22Rv1 (cell line): ENCODE results near the gene SLC6A1.
A peak's percentile ranks its signal among the peaks of the same experiment; 100 is the strongest.

ENCODE experiments used
- ZFX ChIP-seq: fragments of 450-650 bp; IDR thresholded peaks from 2 replicates; pipeline ENCODE4 v1.6.1; 2017; ENCODE audit warnings: antibody characterized with exemption, borderline replicate concordance
- TF ChIP-seq, protein P1 (sequence below): fragments of 450-650 bp; IDR thresholded peaks from 2 replicates; pipeline ENCODE4 v1.5.1; 2017; ENCODE audit warnings: mild to moderate bottlenecking

DNA sequence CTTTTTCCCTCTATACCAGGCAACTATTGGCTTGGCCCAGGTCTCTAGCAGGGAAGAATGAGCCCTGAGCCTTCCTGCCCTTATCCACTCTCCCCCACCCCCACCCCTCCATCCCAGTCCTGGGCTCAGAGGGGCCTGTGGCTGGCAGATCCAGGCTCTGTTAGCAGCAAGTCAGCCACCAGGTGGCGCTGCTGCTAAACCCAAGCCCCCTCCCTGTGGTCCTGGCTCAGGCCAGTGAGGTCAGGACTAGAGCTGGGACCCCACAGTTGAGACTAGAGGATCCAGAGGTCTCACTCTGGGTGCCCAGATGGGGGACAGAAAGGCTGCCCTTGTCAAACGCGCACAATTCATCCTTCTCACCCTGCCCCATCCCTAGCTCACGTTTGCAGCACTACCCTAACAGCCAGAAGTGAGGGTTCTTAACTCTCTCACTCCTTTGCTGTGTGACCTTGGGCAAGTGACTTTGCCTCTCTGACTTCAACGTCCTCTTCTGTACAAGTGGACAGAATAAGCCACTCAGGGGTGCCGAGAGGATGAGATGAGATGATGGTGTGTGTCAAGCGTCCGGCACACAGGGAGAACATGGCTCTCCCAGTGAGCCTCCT is 46.8 kb upstream of the SLC6A1 start:
- TF ChIP-seq, protein P1, sequence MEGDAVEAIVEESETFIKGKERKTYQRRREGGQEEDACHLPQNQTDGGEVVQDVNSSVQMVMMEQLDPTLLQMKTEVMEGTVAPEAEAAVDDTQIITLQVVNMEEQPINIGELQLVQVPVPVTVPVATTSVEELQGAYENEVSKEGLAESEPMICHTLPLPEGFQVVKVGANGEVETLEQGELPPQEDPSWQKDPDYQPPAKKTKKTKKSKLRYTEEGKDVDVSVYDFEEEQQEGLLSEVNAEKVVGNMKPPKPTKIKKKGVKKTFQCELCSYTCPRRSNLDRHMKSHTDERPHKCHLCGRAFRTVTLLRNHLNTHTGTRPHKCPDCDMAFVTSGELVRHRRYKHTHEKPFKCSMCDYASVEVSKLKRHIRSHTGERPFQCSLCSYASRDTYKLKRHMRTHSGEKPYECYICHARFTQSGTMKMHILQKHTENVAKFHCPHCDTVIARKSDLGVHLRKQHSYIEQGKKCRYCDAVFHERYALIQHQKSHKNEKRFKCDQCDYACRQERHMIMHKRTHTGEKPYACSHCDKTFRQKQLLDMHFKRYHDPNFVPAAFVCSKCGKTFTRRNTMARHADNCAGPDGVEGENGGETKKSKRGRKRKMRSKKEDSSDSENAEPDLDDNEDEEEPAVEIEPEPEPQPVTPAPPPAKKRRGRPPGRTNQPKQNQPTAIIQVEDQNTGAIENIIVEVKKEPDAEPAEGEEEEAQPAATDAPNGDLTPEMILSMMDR = peak; percentile 91
- no peak for TF ChIP-seq ZFX
